GM23248 (cell line): ENCODE results near the gene NEDD9. TPM values are rescaled to one million over a fixed set of nuclear protein-coding genes. Genes with fewer than 3 reads are reported as not detected.

ENCODE experiments used
- DNase-seq: peaks from one replicate; pipeline ENCODE4 v3.0.0-alpha.2; 2015
- H2AFZ ChIP-seq: fragments of 200-600 bp; sonication (generic); 2 replicates; pipeline ENCODE4 v1.6.1; 2016; ENCODE audit warnings: antibody characterized with exemption
- H3F3A ChIP-seq: fragments of 200-600 bp; sonication (generic); 2 replicates; pipeline ENCODE4 v1.6.1; 2016; ENCODE audit warnings: mild to moderate bottlenecking, antibody characterized with exemption, mixed run types; ENCODE audit not compliant: insufficient read depth
- H3K27ac ChIP-seq: fragments of 200-600 bp; sonication (generic); 2 replicates; pipeline ENCODE4 v1.5.1; 2016; ENCODE audit warnings: mild to moderate bottlenecking
- H3K27me3 ChIP-seq: fragments of 200-600 bp; sonication (generic); replicated peaks from 2 replicates; pipeline ENCODE4 v1.6.1; 2016; ENCODE audit warnings: mild to moderate bottlenecking; ENCODE audit not compliant: insufficient read depth
- H3K36me3 ChIP-seq: fragments of 200-600 bp; sonication (generic); 2 replicates; pipeline ENCODE4 v1.6.1; 2016; ENCODE audit warnings: low read depth, mild to moderate bottlenecking
- H3K4me1 ChIP-seq: fragments of 200-600 bp; sonication (generic); 2 replicates; pipeline ENCODE4 v1.6.1; 2016; ENCODE audit warnings: mild to moderate bottlenecking; ENCODE audit not compliant: insufficient read depth
- H3K4me2 ChIP-seq: fragments of 200-600 bp; sonication (generic); one replicate; pipeline ENCODE4 v1.6.1; 2016; ENCODE audit warnings: mild to moderate bottlenecking; ENCODE audit not compliant: unreplicated experiment
- H3K4me3 ChIP-seq: fragments of 200-600 bp; sonication (generic); 2 replicates; pipeline ENCODE4 v1.5.1; 2016; ENCODE audit warnings: mild to moderate bottlenecking
- H3K79me2 ChIP-seq: fragments of 200-600 bp; sonication (generic); 2 replicates; pipeline ENCODE4 v1.6.1; 2016; ENCODE audit warnings: mild to moderate bottlenecking; ENCODE audit not compliant: insufficient read depth
- H3K9ac ChIP-seq: fragments of 200-600 bp; sonication (generic); 2 replicates; pipeline ENCODE4 v1.6.1; 2016; ENCODE audit warnings: mild to moderate bottlenecking
- H3K9me2 ChIP-seq: fragments of 200-600 bp; sonication (generic); 2 replicates; pipeline ENCODE4 v1.6.1; 2016; ENCODE audit warnings: mixed run types, mild to moderate bottlenecking, moderate library complexity; ENCODE audit not compliant: insufficient read depth
- H3K9me3 ChIP-seq: fragments of 200-600 bp; sonication (generic); one replicate; pipeline ENCODE4 v1.6.1; 2017; ENCODE audit warnings: low read depth
- H4K20me1 ChIP-seq: fragments of 200-600 bp; sonication (generic); 2 replicates; pipeline ENCODE4 v1.6.0; 2016; ENCODE audit not compliant: insufficient read depth
- EZH2 ChIP-seq: fragments of 200-600 bp; sonication (generic); IDR thresholded peaks from 2 replicates; pipeline ENCODE4 v1.6.1; 2018; ENCODE audit warnings: antibody characterized with exemption, mild to moderate bottlenecking; ENCODE audit not compliant: insufficient read depth, poor library complexity, severe bottlenecking
- EZH2phosphoT487 ChIP-seq: fragments of 200-600 bp; sonication (generic); IDR thresholded peaks from 2 replicates; pipeline ENCODE4 v1.6.1; 2018; ENCODE audit warnings: antibody characterized with exemption, moderate library complexity, mild to moderate bottlenecking, low read depth; ENCODE audit not compliant: insufficient read depth
- WGBS, 2 experiments: methylation state at CpG; one replicate each; pipeline ENCODE4 v1.1.6; 2015 to 2017; ENCODE audit warnings: low lambda C conversion rate in 2 of 2, low coverage in 1 of 2; ENCODE audit errors: missing lambda C conversion rate in 2 of 2; 5-methylcytosine and 5-hydroxymethylcytosine counted together
- in situ Hi-C: fragments of 300-500 bp; cut with MboI; formaldehyde crosslinking; loops from 2 replicates; pipeline ENCODE4 v1.15.0; 2020
- polyA plus RNA-seq: library from polyadenylated mRNA; unstranded; fragments of >200 nt; fragmentation: Nextera tagmentation; extraction: Ambion mirVana; gene quantifications from 2 replicates; pipeline ENCODE4 v1.2.1, GENCODE V29; 2016
- total RNA-seq: library from RNA; depleted of rRNA; stranded (reverse); fragments of >200 nt; shearing (Covaris generic); gene quantifications from 2 replicates; pipeline ENCODE4 v1.2.3, GENCODE V29; 2014

The NEDD9 gene
- total and polyA plus RNA-seq, 2 experiments from 2014 or later = 3.0 to 4.2 TPM

- H3K4me3 ChIP-seq = no peak overlapping the region
- H3K4me1 ChIP-seq = peaks cover 12% of the 10 kb centered on the region
- no peaks in the 10 kb centered on the region for H3K9me3 ChIP-seq
- in situ Hi-C loops = no loop called here
- no peak overlapping the region for H2AFZ ChIP-seq
- no peaks in the 10 kb centered on the region for H3K9me2 ChIP-seq
- no peak overlapping the region for H3K27ac ChIP-seq
- H3K27me3 ChIP-seq = no peaks in the 10 kb centered on the region
- H3K36me3 ChIP-seq = no peaks in the 10 kb centered on the region
- H4K20me1 ChIP-seq = no peaks in the 10 kb centered on the region
- 0 out of 2 replicates have a peak, but pooled peaks cover 5% of the 10 kb centered on the region for H3F3A ChIP-seq
- WGBS, 2 experiments = 89 to 97% methylated on average over 2 of the region's 2 CpGs
- H3K79me2 ChIP-seq = no peaks in the 10 kb centered on the region
- no peak for DNase-seq
- H3K9ac ChIP-seq = no peak overlapping the region
- no peak for TF ChIP-seq EZH2
- no peak for TF ChIP-seq EZH2phosphoT487
- no peak overlapping the region for H3K4me2 ChIP-seq
These were observed 26.1 kb upstream of the NEDD9 start for GRCh38 chr6:11258260-11259237.

DNA sequence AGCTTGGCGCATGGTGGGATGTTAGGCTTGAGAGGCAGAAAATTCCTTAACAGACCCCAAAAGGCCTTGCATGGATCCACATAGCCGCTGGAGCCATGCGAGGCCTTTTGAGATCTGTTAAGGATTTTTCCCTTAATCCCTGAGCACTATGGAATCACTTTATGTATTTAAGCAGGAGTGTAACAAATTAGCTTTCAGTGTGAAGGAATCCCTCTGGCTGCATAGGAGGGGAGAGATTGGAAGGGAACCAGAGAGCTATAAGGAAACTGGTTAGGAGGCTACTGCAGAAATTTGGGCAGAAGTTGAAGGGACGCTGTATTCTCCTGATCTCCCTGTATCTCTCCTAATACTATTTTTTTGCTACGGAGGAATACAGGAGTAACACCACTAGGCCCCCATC lies 23.1 kb upstream of the NEDD9 start:
- 89 to 90% methylated on average over 5 of the region's 5 CpGs for WGBS, 2 experiments
- no peaks in the 10 kb centered on the region for H3K9me2 ChIP-seq
- in situ Hi-C loops = no loop called here

DNA sequence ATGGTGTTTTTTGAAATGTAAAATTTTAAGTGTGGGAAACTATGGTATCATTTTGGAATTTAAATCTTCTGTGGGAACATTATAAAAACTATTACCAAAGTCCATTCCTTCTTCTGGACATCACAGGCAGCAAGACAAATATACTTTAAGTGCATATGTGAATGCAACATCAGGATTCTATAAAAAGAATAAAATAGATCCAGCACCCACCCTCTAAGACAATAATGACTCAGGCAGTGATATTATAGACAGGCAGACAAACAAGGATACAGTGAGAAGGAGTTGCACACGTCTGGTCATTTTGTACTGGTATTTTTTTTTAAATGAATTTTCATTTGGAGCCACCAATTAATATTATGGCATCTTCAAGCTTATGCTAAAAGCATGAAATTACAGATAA lies 21.1 kb upstream of the NEDD9 start:
- in situ Hi-C loops = no loop called here
- no peak overlapping the region for H3K27ac ChIP-seq

More for the DNA sequence above, 23.1 kb upstream of the NEDD9 start:
- H3K27me3 ChIP-seq = no peaks in the 10 kb centered on the region
- no peak overlapping the region for H3K4me2 ChIP-seq
- no peaks in the 10 kb centered on the region for H4K20me1 ChIP-seq
- no peak for TF ChIP-seq EZH2
- TF ChIP-seq EZH2phosphoT487 = no peak
- H3K27ac ChIP-seq = no peak overlapping the region
- H3K4me1 ChIP-seq = peaks cover 11% of the 10 kb centered on the region
- no peak overlapping the region for H2AFZ ChIP-seq
- no peak for DNase-seq
- H3K9me3 ChIP-seq = no peaks in the 10 kb centered on the region
- no peaks in the 10 kb centered on the region for H3K36me3 ChIP-seq
- H3K4me3 ChIP-seq = no peak overlapping the region
- H3K9ac ChIP-seq = no peak overlapping the region
- H3F3A ChIP-seq = 0 out of 2 replicates have a peak, but pooled peaks cover 10% of the 10 kb centered on the region
- H3K79me2 ChIP-seq = no peaks in the 10 kb centered on the region

GRCh38 chr6:11251553-11252360 lies 19.3 kb upstream of the NEDD9 start:
- WGBS, 2 experiments = 29 to 35% methylated on average over 7 of the region's 7 CpGs
- H3K9me2 ChIP-seq = no peaks in the 10 kb centered on the region
- H3K79me2 ChIP-seq = no peaks in the 10 kb centered on the region
- TF ChIP-seq EZH2 (no peak), EZH2phosphoT487 (no peak)
- no peaks in the 10 kb centered on the region for H4K20me1 ChIP-seq
- H3K4me1 ChIP-seq = peaks cover 11% of the 10 kb centered on the region
- no peaks in the 10 kb centered on the region for H3K9me3 ChIP-seq
- no peak overlapping the region for H3K27ac ChIP-seq
- H3K4me3 ChIP-seq = no peak overlapping the region
- in situ Hi-C loops = no loop called here
- DNase-seq = peak; percentile 79
- H3K4me2 ChIP-seq = peak overlapping the region; percentile 11
- 0 out of 2 replicates have a peak, but pooled peaks cover 10% of the 10 kb centered on the region for H3F3A ChIP-seq
- no peaks in the 10 kb centered on the region for H3K27me3 ChIP-seq
- no peaks in the 10 kb centered on the region for H3K36me3 ChIP-seq
- peak overlapping the region; percentile 38; the same call in 1 of the 2 replicates for H2AFZ ChIP-seq
- H3K9ac ChIP-seq = no peak overlapping the region

More for the DNA sequence above, 21.1 kb upstream of the NEDD9 start:
- WGBS, 2 experiments = 88 to 91% methylated on average over 1 of the region's 1 CpG
- Histone ChIP-seq H3K4me3 (no peak overlapping the region), H3K27me3 (no peaks in the 10 kb centered on the region), H3F3A (0 out of 2 replicates have a peak, but pooled peaks cover 10% of the 10 kb centered on the region), H2AFZ (no peak overlapping the region), H3K9ac (no peak overlapping the region), H3K9me3 (no peaks in the 10 kb centered on the region), H3K79me2 (no peaks in the 10 kb centered on the region), H4K20me1 (no peaks in the 10 kb centered on the region), H3K4me2 (no peak overlapping the region), H3K4me1 (peaks cover 11% of the 10 kb centered on the region), H3K9me2 (no peaks in the 10 kb centered on the region), H3K36me3 (no peaks in the 10 kb centered on the region)
- TF ChIP-seq EZH2phosphoT487 = no peak
- no peak for TF ChIP-seq EZH2
- no peak for DNase-seq
